T-helper 22 cell (primary cell): Measurements from ENCODE around the gene ATF3.

Experiments used
- DNase-seq: peaks from one replicate; pipeline ENCODE4 v3.0.0-alpha.2; 2020; ENCODE audit warnings: low read depth

The ATF3 gene

GRCh38 chr1:212608392-212608958 lies at the start of gene ATF3:
Gene ATF3 (plus strand): TSS chr1:212608761. CDS start chr1:212615022, 6,261 bp downstream.
- peak; percentile 84 for DNase-seq

GRCh38 chr1:212559929-212560328 lies 48.6 kb upstream of the ATF3 start:
- no peak for DNase-seq

GRCh38 chr1:212560933-212561460 lies 47.6 kb upstream of the ATF3 start:
- DNase-seq, result no peak

- DNase-seq, result no peak
Observed at GRCh38 chr1:212561501-212561931, 47.0 kb upstream of the ATF3 start.

- DNase-seq, result no peak
Observed at GRCh38 chr1:212562771-212563170, 45.8 kb upstream of the ATF3 start.

- no peak for DNase-seq
Observed at GRCh38 chr1:212565079-212565478, 43.5 kb upstream of the ATF3 start.

- DNase-seq, result no peak
Observed at GRCh38 chr1:212565571-212566305, 42.8 kb upstream of the ATF3 start.

- peak; percentile 25 for DNase-seq
Observed at GRCh38 chr1:212566522-212567479, 41.8 kb upstream of the ATF3 start.

GRCh38 chr1:212567638-212568037 lies 40.9 kb upstream of the ATF3 start:
- DNase-seq, result no peak

- DNase-seq, result no peak
Observed at GRCh38 chr1:212568978-212569537, 39.5 kb upstream of the ATF3 start.

- no peak for DNase-seq
Observed at GRCh38 chr1:212574732-212575131, 33.8 kb upstream of the ATF3 start.

- no peak for DNase-seq
Observed at GRCh38 chr1:212575333-212575732, 33.2 kb upstream of the ATF3 start.

- no peak for DNase-seq
Observed at GRCh38 chr1:212578041-212578440, 30.5 kb upstream of the ATF3 start.

- DNase-seq, result no peak
Observed at GRCh38 chr1:212581034-212581433, 27.5 kb upstream of the ATF3 start.

- no peak for DNase-seq
Observed at GRCh38 chr1:212582291-212582690, 26.3 kb upstream of the ATF3 start.

- DNase-seq, result no peak
Observed at GRCh38 chr1:212582808-212583615, 25.5 kb upstream of the ATF3 start.

- no peak for DNase-seq
Observed at GRCh38 chr1:212583643-212584042, 24.9 kb upstream of the ATF3 start.

GRCh38 chr1:212584092-212584886 lies 24.3 kb upstream of the ATF3 start:
- DNase-seq, result no peak

- no peak for DNase-seq
Observed at GRCh38 chr1:212585210-212585609, 23.4 kb upstream of the ATF3 start.
